HK-2 (cell line): ENCODE measurements around the gene GSE1.

ENCODE experiments used
- DNase-seq: peaks from one replicate; pipeline ENCODE4 v3.0.0-alpha.2; 2018; ENCODE audit not compliant: unreplicated experiment

GSE1 gene

GRCh38 chr16:85616607-85617321 lies 3.6 kb downstream of the GSE1 start:
- no peak for DNase-seq

GRCh38 chr16:85617948-85618347 lies 4.8 kb downstream of the GSE1 start:
- no peak for DNase-seq

DNA sequence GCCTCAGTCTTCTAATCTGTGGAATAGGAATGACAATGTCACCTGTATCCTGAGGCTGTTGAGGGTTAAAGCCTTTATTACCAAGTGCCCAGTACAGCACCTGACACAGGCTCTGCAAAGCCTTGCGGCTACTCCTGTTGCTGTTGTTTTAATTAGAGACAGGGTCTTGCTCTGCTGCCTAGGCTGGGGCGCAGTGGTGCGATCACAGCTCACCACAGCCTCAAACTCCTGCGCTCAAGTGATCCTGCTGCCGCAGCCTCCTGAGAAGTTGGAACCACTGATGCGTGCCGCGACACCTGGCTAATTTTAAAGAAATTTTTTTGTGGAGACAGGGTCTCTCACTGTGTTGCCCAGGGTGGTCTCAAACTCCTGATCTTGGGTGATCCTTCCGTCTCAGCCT lies 5.4 kb downstream of the GSE1 start:
- DNase-seq: no peak

- no peak for DNase-seq
These were observed 6.2 kb downstream of the GSE1 start for GRCh38 chr16:85619101-85619891.

- no peak for DNase-seq
These were observed 7.3 kb downstream of the GSE1 start for GRCh38 chr16:85620374-85620773.

DNA sequence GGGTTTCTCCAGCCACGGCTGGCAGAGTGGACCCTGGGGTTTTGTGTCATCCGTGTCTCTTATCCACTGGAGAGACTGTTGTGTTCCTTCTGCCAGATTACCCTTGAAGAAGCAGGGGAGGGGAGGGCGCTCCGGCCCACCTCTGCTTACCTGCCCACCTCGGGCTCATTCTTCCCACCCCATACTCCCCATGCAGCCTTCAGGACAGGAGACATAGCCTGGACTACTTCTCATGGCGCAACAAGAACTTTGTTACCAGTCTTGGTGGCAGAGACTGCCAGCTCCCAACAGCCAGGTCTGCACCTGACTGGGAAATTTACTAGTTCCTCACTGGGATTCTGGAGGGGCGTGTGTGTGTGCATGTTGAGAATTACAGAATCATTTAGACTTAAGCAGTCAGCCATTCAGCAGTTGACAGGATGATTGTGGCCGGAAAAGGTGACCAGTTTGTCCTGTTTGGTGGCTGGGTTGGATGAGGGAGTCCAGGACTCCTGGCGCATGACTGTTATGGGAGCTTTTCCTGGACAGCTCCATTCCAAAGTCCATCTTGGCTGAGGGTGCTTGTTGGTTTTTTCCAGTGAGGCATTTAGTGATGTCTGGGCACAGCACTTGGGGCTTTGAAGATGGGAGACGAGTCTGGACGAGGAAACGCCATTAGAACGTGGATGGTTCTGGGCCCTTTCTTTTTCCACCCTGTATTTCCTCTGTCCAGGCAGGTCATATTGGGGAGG lies 8.7 kb downstream of the GSE1 start:
- no peak for DNase-seq

DNA sequence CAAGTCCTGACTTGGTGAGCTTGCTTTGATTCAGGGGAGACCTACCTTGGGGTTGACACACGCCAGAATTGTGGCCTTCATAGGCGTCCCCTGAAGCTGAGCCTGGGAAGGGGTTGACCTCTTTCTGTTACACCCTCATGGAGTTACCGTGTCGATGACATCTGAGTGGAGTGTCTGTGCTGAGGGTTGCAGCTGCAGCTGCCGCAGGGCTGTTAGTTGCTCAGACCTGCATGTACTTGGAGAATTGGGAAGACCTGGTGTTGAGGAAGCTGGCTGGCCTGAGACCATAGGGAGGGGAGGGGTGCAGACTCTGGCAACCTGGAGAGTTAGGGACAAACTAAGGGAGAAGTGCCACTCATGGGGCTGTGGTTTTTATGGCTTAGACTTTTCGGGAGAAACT lies 9.6 kb downstream of the GSE1 start:
- DNase-seq: no peak

GRCh38 chr16:85623250-85623649 lies 10.1 kb downstream of the GSE1 start:
- no peak for DNase-seq

DNA sequence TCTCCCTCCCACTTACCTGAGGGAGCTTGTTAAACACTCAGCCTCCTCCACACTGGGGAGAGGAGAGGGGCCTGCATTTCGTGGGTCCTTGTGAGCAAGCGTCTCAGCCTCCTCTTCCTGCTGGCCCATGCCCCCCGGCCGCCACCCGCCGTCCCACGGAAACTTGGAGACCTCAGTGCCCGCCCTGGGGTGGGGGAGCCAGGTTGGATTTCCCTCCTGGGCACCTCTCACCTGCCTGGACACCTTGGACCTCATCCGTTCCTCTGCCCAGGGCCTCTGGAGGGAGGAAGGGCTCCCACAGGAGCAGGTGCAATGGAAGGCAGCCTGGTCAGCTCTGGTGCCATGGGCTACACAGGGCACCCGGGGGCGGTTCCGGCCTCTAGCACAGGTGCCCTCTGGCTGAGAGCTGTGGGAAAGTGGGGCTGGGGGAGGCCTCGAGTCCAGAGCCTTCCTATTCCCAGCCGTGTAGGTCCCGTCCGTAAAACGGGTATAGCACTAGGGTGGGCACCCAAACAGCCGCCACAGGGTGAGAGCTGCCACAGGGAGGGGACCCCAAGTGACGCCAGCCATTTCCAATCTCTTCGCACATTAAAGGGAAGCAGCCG lies 11.0 kb downstream of the GSE1 start:
- no peak for DNase-seq

- DNase-seq: no peak
These were observed 11.5 kb downstream of the GSE1 start for GRCh38 chr16:85624646-85625045.

DNA sequence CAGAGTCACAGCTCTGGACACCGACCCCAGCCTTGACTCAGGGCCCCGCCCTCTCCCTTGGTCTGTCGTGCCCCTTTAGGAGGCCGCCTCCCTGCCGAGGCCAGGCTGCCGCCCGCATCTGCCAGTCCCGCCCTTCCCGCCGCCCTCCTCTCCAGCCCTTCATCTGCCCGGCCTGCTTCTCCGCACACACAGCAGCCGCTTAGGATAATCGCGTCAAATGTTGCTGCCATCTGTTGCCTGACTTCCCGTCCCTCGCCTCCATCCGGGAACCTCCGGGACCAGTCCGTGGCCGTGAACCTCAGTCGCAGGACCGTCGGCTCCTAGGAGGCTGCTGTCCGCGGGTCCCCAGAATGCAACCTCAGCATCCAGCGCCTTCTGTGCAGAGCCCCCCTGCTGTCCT lies 11.9 kb downstream of the GSE1 start:
- DNase-seq: no peak

GRCh38 chr16:85625485-85626117 lies 12.5 kb downstream of the GSE1 start:
- no peak for DNase-seq

- no peak for DNase-seq
These were observed 13.3 kb downstream of the GSE1 start for GRCh38 chr16:85626191-85626981.

DNA sequence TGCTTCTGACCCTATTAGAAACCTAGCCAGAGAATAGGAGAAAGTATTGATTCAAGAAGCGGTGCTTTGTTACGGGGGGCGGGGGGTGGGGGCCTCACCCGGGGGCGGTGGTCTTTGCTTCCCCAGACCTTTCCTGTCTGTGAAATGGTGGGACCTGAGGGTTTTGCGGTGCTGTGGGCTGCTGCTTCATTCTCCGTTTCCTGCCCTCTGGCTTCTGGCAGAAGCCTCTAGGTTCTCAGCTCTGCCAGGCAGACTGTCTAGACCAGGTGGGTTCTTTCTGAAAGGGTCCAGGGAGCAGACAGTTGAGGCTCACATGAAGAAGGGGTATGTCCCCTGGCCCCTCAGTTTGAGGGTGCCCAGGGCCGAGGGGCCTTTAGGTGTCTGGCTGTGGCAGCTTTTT lies 14.0 kb downstream of the GSE1 start:
- no peak for DNase-seq

- no peak for DNase-seq
These were observed 14.6 kb downstream of the GSE1 start for GRCh38 chr16:85627526-85628264.

DNA sequence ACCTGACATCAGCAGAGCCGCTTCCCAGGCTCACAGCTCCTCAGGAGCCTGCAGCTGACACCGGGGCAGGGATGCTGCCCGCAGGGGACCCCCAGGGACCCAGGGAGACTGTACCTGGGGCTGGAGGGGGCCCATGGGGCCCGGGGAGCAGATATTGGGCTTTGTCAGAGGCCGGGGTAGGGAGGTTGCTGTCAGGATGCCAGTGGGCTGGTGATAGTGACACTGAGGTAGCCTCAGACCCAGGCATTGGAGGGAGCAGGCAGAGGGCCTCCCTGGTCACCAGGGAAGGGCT lies 15.1 kb downstream of the GSE1 start:
- no peak for DNase-seq

GRCh38 chr16:85628645-85629044 lies 15.5 kb downstream of the GSE1 start:
- no peak for DNase-seq

DNA sequence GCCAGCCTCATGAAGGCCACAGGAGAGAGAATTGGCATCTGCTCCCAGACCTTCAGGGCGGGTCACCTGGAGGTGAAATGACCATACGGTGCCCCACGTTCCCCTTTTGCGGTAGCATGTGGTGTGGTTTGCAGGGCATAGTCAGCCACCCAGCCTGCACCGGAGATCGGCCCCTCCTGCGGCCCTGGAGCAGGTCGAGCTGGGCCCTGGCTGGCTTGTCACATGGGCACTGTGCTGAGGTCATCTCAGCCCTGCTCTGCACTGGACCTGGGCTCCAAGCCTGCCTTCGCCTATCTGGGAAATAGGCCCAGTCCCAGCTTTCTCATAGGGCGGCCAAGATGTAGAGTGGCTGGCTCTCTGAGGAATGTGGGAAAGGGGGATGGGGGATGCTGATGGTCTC lies 16.2 kb downstream of the GSE1 start:
- DNase-seq: no peak

DNA sequence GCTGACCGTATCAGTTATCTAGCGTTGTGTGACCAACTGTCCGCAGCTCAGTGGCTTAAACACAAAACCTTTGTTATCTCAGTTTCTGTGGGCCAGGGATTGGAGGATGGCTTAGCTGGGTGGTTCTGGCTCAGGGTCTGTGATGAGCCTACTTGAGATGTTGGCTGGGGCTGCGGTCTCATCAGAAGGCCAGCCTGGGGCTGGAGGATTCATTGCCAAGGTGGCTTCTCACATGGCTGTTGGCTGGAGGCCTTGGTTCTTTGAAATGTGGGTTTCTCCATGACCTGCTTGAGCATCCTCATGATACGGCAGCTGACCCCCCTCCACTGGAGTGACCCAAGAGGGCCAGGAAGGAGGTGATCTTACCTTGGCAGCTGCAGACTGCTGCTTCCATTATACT lies 16.7 kb downstream of the GSE1 start:
- no peak for DNase-seq

DNA sequence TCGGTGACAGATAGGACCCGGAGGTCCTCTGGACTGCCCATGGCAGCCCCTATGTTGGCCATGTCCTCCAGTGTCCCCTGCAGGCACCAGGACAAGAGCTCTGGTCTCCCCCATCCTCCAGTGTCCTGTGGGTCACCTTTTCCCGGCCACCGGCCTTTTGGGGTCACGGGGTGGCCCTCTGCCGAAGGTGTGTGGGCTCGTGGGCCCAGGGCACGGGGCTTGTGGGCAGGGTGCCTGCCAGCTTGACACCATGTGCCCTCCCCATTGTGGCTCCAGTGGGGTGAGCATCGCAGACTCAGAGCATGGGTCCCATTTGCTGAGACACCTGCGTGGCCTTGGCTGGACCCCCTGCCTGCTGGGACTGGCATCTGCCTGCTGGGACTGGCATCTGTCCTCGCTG lies 18.1 kb downstream of the GSE1 start:
- no peak for DNase-seq
